ENCODE data around the gene CDCA4.

The CDCA4 gene

GRCh38 chr14:104975481-104976197 lies 45.2 kb downstream of the CDCA4 start:
- DNase-seq (ENCODE audit: low read depth in 2 of 2) = no peak

GRCh38 chr14:104974665-104975390 lies 46.1 kb downstream of the CDCA4 start:
- DNase-seq (ENCODE audit: low read depth in 2 of 2) = no peak

DNA sequence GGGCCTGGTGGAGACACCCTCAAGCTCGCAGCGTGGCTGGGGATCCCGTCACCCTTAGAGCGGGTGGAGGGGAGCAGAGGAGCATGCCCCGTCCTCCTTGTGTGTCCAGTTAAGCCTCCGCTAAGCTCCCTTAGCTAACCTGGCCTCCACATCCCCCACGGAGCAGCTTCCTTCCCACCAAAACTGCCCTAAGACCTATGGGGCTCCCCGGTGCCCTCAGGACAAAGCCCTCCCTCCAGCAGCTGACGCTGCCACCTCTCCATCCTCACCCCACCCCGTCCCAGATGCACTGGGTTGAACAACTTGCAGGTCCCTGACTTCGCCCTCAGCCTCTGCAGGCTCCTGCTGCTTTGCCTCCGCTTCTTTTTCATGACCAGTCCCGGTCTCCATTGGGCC lies 46.7 kb downstream of the CDCA4 start:
- DNase-seq (ENCODE audit: low read depth in 2 of 2) = no peak

DNA sequence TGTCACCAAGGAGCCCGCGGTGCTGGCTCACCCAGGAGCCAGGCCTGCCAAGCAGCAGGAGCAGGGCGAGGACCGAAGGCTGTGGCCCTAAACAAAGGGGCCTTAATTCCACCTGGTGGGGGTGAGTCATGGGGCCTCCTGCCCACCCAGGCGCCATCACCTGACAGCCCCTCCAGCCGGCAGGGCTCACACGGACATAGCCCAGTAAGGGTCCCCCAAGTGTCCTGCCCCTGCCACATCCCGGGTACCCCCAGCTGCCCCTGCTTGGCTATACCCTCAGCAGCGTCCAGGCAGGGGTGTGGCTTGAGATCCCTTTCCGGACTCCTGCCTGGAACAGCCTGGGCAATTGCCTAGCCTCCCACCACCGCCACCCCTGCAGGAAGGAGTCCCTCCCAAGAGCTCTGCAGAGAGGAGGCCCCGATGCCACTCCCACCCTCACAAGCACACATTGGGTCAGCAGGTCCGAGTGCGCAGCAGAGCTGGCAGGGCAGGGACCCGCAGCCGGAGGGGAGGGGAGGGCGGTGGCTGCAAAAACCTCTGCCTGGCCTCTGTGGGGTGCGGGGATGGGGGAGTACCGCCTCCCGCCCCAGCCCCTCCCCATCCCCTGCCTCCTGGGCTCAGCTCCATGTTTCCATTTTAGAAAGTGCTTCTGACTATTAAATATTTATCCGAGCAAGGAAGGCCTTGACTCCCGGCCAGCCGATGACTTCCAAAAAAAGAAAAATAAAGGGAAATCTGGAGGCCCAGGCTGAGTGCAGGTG lies 47.3 kb downstream of the CDCA4 start:
- DNase-seq (ENCODE audit: low read depth in 2 of 2) = no peak

- DNase-seq (ENCODE audit: low read depth in 2 of 2) = no peak
Observed at GRCh38 chr14:104973135-104973384, 47.8 kb downstream of the CDCA4 start.

DNA sequence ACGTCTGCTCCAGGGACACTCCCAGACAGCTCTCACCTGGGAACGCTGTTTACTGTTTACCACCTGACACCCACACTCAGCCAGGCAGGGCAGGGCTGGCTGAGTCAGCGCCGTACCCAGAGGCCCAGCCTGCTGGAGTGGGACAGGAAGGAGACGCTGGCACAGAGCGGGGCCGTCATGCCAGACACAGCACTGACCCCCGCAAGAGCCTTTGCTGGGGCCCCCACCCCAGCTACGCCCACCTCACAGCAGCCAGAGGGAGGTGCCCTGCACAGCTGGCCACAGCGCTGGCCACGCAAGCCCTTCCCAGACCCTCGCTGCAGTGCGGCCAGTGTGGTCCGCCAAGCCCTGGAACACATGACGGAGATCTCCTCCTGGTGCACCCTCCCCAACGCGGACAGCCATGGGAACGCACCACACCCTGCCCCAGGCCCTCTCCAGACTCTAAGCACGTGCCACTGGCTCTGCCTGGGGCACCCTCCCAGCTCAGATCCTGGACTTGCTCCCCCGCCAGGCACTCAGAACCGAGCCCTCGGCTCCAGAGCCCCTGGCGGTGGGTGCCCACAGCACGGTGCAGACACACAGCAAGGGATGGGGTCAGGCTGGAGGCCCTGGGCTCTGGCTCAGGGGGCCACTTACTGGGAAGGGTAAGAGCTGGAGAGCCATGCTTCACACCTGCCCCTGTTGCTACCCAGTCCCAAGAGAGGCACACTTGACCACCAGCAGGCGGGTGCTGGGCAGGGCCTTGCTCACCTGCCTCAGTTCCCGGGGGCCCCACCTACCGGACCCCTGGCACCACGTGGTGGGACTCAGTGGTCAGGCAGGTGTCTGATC lies 48.4 kb downstream of the CDCA4 start:
- DNase-seq (ENCODE audit: low read depth in 2 of 2) = no peak

GRCh38 chr14:104971447-104972240 lies 49.2 kb downstream of the CDCA4 start:
- DNase-seq (ENCODE audit: low read depth in 2 of 2) = no peak

DNA sequence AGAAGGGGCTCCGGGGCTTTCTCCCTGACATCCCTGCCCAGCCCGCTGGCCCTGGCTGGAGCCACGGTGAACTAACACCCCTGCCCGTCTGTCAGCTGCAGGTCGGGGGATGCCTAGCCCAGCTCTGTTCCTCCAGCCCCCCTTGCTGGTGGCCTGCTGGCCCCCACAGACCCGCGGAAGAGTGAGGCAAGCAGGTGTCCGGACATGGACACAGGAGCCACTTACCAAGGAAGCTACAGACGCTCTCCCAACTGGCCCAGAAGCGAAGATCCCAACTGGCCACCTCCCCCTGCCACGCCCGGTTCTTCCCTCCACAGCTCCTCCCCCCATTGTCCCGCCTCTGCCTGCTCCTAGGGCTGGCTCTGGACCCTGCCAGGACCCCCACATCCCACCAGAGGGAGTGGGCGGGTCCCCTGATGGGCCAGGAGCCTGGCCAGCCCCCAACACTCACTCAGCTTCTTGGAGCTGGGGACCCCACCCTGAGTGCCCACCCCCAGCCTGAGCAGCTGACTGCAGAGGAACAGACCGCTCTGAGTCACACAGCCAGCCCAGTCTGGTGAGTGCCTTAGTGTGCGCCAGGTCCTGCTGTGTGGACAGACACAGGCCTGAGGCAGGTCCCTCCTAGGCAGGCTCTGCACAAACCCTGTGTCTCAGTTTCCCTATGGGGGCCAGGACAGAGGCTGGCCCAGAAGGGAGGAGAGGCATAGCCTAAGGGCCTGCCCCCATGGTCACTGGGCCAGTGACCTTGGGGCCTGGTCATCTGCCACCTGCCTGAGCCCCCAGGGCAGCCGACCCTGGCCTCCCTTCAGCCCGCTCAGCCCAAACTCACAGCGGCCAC lies 50.4 kb downstream of the CDCA4 start:
- no peak for DNase-seq (ENCODE audit: low read depth in 2 of 2)

- DNase-seq (ENCODE audit: low read depth in 2 of 2) = no peak
Observed at GRCh38 chr14:104969741-104970230, 51.1 kb downstream of the CDCA4 start.

GRCh38 chr14:104968541-104969401 lies 52.1 kb downstream of the CDCA4 start:
- no peak for DNase-seq (ENCODE audit: low read depth in 2 of 2)

DNA sequence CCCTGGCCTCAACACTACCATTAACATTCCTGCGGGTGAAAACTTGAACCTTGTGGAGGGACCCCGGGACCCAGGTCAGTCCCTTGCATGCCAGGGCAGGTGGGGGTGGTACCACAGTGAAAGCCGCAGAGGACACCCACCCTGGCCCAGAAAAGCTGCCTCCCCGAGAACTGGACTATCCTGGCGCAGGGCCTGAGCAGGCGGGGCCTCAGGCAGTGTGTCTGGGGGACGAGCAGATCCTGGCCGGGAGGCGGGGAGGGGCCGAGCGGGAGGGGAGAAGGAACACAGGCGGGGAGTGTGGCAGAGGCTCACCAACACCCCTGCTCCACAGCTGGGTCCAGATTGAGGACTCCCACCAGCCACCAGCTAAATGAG lies 52.7 kb downstream of the CDCA4 start:
- no peak for DNase-seq (ENCODE audit: low read depth in 2 of 2)

DNA sequence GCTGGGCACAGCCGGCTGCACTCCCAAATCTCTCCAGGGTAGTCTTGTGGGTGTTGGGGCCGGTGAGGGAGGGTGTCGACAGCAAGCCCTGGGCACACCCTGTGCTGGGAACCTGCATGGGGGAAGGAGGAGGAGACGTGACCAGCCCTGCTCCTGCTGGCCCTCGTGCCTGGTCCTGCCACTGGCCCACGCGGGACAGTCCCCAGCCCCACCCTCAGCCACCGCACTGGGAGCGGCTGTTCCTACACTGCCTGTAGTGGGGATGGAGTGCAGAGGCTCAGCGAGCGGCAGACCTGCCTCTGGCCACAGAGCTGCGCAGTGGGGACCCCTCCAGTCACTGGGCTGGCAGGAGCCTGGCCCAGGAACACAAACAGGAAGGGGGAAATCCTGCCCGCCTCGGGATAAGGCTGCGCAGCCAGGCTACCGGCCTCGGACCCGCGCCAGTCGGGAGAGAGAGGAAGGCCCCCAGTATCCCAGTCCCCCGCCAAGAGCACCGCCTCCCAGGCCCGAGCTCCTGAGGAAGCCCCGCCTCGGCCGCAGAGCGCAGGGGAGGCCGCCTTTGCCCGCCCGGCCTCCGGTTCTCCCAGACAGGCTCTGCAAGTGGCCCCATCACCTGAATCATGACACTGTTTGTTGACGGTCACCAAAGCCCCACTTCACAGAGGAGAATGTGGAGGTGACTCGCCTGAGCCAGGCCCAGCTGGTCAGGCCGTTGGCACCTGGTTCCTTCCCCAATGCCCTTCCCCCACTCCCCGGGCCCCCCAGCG lies 53.3 kb downstream of the CDCA4 start:
- DNase-seq (ENCODE audit: low read depth in 2 of 2) = no peak

DNA sequence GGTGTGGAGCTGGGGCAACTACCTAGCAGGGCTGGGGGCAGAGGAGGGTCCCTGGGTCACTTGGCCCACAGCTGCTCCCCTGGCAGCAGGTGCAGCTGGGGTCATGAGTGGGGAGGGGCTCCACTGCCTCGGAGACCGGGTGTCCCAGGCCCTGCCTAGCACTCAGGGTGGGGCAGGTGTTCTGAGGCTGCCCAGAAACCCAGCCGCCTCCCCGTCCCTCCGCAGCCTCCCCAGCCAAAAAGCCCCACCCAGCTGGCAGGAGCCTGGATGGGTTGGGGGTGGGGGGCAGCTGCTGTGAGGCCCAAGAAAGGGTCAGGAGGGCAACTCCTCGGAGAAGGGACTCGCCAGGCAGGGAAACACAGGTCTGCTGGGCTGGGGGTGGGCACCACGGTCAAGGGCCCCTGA lies 53.9 kb downstream of the CDCA4 start:
- DNase-seq (ENCODE audit: low read depth in 2 of 2) = no peak

DNA sequence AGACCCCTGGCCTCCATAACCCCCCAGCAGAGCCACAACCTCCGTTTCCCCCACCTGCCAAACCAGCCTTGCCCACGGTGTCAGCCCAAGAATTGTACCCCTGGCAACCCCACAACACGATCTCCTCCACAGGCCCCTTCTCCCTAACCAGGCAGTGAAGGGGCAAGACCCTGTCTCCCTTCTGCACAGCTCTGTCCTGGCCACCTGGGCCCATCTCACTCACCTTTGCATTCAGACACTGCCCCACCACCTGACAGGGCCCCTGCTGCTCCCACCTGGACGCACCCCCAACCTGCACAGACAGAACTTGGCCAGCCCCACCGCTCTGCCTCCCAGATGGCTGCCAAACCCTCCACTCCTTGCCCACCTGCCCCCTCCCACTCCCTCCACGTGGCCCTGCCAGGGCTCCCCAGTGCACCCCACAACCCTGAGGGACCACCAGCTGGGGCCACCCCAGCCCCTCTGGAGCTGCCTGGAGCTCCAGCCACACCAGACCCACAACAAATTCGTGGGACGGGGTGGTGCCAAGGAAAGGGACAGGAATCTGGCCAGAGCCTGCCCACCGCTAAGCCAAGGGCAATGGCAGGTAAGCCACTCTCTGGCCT lies 54.5 kb downstream of the CDCA4 start:
- no peak for DNase-seq (ENCODE audit: low read depth in 2 of 2)

DNA sequence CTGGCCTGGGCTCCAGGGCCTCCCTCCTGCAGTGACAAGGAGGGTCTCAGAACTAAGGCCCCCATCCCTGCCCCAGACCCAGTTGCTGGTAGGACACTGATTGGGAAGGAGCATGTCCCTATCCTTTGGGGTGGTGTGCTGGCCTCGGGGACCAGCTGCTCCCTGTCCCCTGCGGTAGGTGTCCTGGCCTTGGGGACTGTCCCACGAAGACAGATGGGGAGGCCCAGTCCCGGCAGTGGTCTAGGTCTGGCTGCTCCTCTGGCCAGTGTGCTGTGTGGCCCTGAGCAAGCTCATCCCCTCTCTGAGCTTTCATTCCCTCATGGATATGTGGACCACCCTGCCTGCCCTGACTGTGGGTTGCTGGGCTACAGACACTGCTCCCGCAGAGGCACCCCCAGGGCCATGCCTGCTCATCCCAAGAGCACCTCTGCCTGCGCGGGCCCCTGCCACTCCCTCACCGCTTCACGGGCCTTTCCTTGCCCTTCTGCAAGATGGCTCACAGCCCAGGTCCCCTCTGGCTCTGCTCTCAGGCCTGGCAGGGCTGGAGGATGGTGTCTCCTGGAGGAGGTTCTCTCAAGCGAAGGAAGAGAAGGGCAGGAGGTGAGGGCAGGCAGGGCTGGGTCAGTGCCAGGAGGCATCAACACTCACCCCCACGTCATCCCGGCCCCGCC lies 55.2 kb downstream of the CDCA4 start:
- DNase-seq (ENCODE audit: low read depth in 2 of 2) = no peak

DNA sequence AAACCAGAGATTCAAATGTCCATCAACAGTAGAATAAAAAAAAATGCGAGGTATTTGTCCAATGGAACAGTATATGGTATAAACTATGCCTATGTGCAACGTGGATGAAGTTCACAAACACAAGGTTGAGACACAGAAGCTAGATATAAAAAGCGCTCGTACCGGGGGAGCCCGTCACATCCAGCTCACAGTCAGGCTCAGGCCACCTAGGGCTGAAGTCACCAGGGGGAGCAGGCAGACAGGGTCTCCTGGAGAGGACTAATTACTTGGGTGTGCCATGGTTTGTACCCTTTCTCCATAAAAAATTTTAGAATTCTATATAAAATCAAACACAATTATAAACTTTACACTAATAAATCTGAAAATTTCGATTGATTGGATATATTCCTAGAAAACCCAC lies 56.3 kb downstream of the CDCA4 start:
- DNase-seq (ENCODE audit: low read depth in 2 of 2) = no peak

Data from stimulated activated CD4-positive, alpha-beta T cell treated with anti-CD3 and anti-CD28 coated beads, Interleukin-1b, Interleukin-23, amount 100 ng/mL, for 1 hour (primary cell).